GM21723 (cell line): ENCODE measurements around the gene ITPRID1.
"Not testable (repeated sequence)": the region's sequence is repeated elsewhere in the genome, so short reads cannot be mapped to it uniquely, and the experiment has no call there.

Source experiments
- ATAC-seq: cut with Tn5 transposase; IDR thresholded peaks from one replicate; pipeline ENCODE4 v1.9.1; 2021; ENCODE audit warnings: mild to moderate bottlenecking, moderate library complexity; ENCODE audit not compliant: unreplicated experiment

ITPRID1 gene

GRCh38 chr7:31516680-31517502 is 3.0 kb downstream of the ITPRID1 start:
- ATAC-seq: no peak

- ATAC-seq: no peak
Measured at GRCh38 chr7:31517513-31517912, 3.6 kb downstream of the ITPRID1 start.

GRCh38 chr7:31518766-31519165 is 4.9 kb downstream of the ITPRID1 start:
- ATAC-seq: no peak

- no peak for ATAC-seq
Measured at GRCh38 chr7:31521336-31522010, 7.6 kb downstream of the ITPRID1 start.

- ATAC-seq: no peak
Measured at GRCh38 chr7:31526864-31527263, 13.0 kb downstream of the ITPRID1 start.

- ATAC-seq: no peak
Measured at GRCh38 chr7:31529103-31529502, 15.2 kb downstream of the ITPRID1 start.

- not testable (repeated sequence) for ATAC-seq
Measured at GRCh38 chr7:31540651-31541185, 26.8 kb downstream of the ITPRID1 start.

GRCh38 chr7:31545549-31545948 is 31.7 kb downstream of the ITPRID1 start:
- no peak for ATAC-seq

GRCh38 chr7:31549611-31550010 is 35.7 kb downstream of the ITPRID1 start:
- no peak for ATAC-seq

- no peak for ATAC-seq
Measured at GRCh38 chr7:31550432-31550831, 36.5 kb downstream of the ITPRID1 start.

- no peak for ATAC-seq
Measured at GRCh38 chr7:31553661-31554081, 39.8 kb downstream of the ITPRID1 start.

GRCh38 chr7:31562002-31562401 is 48.1 kb downstream of the ITPRID1 start:
- no peak for ATAC-seq

GRCh38 chr7:31563522-31563921 is 49.6 kb downstream of the ITPRID1 start:
- no peak for ATAC-seq

- no peak for ATAC-seq
Measured at GRCh38 chr7:31563951-31564350, 50.1 kb downstream of the ITPRID1 start.

- no peak for ATAC-seq
Measured at GRCh38 chr7:31564661-31565060, 50.8 kb downstream of the ITPRID1 start.

GRCh38 chr7:31569528-31569927 is 55.6 kb downstream of the ITPRID1 start:
- ATAC-seq: no peak

GRCh38 chr7:31583526-31583925 is 69.6 kb downstream of the ITPRID1 start:
- ATAC-seq: no peak

- no peak for ATAC-seq
Measured at GRCh38 chr7:31583942-31584341, 70.1 kb downstream of the ITPRID1 start.

- ATAC-seq: no peak
Measured at GRCh38 chr7:31595390-31595789, 81.5 kb downstream of the ITPRID1 start.

GRCh38 chr7:31602041-31602625 is 88.2 kb downstream of the ITPRID1 start:
- no peak for ATAC-seq

- no peak for ATAC-seq
Measured at GRCh38 chr7:31603046-31603445, 89.2 kb downstream of the ITPRID1 start.

GRCh38 chr7:31613604-31614003 is 99.7 kb downstream of the ITPRID1 start:
- no peak for ATAC-seq
